Measurements from ENCODE around the gene ALX1.

Gene ALX1

DNA sequence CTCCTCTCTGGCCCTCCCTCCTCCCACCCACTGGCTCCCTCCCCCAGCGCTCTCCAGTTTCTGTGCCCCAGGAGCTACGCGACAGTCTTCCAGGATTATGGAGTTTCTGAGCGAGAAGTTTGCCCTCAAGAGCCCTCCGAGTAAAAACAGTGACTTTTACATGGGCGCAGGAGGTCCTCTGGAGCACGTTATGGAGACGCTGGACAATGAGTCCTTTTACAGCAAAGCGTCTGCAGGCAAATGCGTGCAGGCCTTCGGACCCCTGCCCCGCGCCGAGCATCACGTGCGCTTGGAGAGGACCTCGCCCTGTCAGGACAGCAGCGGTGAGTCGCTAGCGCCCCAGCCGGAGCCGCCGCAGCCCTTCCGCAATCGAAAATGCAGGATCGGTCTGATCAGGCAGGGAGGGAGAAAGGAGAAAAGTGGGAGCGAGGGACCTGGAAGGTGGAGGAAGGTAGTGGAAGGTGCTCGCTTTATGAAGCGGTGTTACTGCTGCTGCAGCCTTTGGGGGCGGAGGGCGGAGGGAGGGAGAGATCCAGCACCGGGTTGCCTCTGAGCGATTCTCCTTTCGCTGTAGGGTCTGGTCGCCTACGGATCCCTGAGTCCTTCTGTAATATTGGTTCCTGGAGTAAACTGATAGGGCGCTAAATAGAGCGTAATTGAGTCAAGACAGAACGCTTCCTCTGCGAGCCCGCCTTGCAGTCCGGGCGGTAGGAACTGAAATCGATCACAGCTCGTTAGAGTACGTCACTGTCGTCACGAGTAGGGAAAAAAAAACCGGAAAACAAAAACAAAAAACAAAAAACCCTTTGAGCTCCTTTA, at the start of gene ALX1:
Gene ALX1, plus strand, starts transcription at position 56 of the 819 bp plus-strand sequence. Its CDS starts 42 bp downstream, at position 98.
- H3K9me3 ChIP-seq (ENCODE audit: insufficient read depth, low read depth, low read length), result no peaks in the 10 kb centered on the region
- no peak within 1 kb of the TSS for H3K27ac ChIP-seq (ENCODE audit: low read length)
- H3K9ac ChIP-seq (ENCODE audit: low read depth, low read length), result peak within 1 kb of the TSS; percentile 75; the same call in 1 of the 2 replicates
- H3K27me3 ChIP-seq (ENCODE audit: insufficient read depth, low read length), result peaks cover 57% of the 10 kb centered on the region
- peak within 1 kb of the TSS; percentile 84 for H3K4me3 ChIP-seq (ENCODE audit: low read length)
- H3K4me1 ChIP-seq (ENCODE audit: insufficient read depth, low read length), result peaks cover 6% of the 10 kb centered on the region; the same call in 1 of the 2 replicates
- no peaks in the 10 kb centered on the region for H3K36me3 ChIP-seq (ENCODE audit: insufficient read depth, low read depth, low read length)

DNA sequence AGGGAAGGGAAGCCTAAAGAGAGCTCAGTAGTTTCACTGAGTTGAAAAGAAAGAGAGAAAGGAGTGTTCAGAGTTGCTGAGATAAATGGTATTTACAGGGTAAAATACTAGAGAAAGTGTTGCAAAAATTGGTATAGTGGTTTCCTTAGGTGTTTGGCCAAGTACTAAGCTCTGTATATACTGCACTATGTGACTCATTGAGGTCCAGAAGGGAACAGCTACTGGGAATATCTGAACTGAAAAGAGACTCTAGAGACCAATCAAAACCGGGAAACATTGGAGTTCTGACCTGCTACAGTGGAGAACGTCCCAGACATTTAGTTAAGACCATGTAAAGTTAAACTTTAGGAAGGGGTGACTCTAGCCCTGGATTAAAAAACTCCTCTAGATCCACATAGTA, 42.7 kb upstream of the ALX1 start:
- no peaks in the 10 kb centered on the region; the same call in 1 of the 2 replicates for H3K9me3 ChIP-seq (ENCODE audit: insufficient read depth, low read depth, low read length)
- H3K27me3 ChIP-seq (ENCODE audit: insufficient read depth, low read length), result no peaks in the 10 kb centered on the region
- no peaks in the 10 kb centered on the region for H3K36me3 ChIP-seq (ENCODE audit: insufficient read depth, low read depth, low read length)
- H3K4me3 ChIP-seq (ENCODE audit: low read length), result no peak overlapping the region
- H3K4me1 ChIP-seq (ENCODE audit: insufficient read depth, low read length), result no peaks in the 10 kb centered on the region
- no peak overlapping the region for H3K9ac ChIP-seq (ENCODE audit: low read depth, low read length)
- no peak overlapping the region for H3K27ac ChIP-seq (ENCODE audit: low read length)

DNA sequence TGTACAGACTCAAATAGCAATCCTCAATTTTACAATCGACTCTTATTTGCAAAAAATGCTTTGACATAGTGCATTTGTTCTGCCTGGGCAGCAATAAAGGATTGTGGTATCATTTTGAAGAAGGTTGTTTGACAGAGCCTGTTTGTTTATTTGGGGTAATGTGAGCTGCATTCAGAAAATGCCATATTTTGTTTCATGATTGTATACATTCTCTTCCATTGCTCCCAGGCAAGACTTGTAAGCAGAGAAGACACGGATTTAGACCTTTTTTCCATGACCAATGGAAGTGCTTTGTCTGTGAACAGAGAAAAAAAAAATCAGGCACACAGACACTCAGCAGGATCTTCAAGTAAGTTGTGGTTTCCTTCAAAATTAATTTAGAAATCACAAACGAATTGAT, 35.5 kb upstream of the ALX1 start:
- no peaks in the 10 kb centered on the region for H3K27me3 ChIP-seq (ENCODE audit: insufficient read depth, low read length)

DNA sequence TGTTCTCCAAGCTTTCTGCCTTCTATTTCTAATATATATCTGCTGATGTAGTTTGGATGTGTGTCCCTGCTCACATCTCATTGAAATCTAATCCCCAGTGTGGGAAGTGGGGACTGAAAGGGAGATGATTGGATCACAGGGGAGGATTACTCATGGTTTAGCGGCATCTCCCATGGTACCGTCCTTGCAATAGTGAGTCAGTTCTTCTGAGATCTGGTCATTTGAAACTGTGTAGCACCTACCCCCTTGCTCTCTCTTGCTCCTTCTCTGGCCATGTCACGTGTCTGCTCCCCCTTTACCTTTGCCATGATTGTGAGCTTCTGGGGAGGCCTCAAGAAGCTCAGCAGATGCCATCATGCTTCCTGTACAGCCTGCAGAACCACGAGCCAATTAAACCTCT, 26.2 kb upstream of the ALX1 start:
- no peaks in the 10 kb centered on the region for H3K36me3 ChIP-seq (ENCODE audit: insufficient read depth, low read depth, low read length)
- H3K27ac ChIP-seq (ENCODE audit: low read length), result no peak overlapping the region
- H3K4me1 ChIP-seq (ENCODE audit: insufficient read depth, low read length), result no peaks in the 10 kb centered on the region
- H3K9ac ChIP-seq (ENCODE audit: low read depth, low read length), result no peak overlapping the region
- no peaks in the 10 kb centered on the region for H3K9me3 ChIP-seq (ENCODE audit: insufficient read depth, low read depth, low read length)
- H3K4me3 ChIP-seq (ENCODE audit: low read length), result no peak overlapping the region
- H3K27me3 ChIP-seq (ENCODE audit: insufficient read depth, low read length), result no peaks in the 10 kb centered on the region

More for the DNA sequence above, 35.5 kb upstream of the ALX1 start:
- Histone ChIP-seq H3K36me3 (ENCODE audit: insufficient read depth, low read depth, low read length) (no peaks in the 10 kb centered on the region), H3K9me3 (ENCODE audit: insufficient read depth, low read depth, low read length) (no peaks in the 10 kb centered on the region), H3K9ac (ENCODE audit: low read depth, low read length) (no peak overlapping the region), H3K4me3 (ENCODE audit: low read length) (no peak overlapping the region), H3K4me1 (ENCODE audit: insufficient read depth, low read length) (no peaks in the 10 kb centered on the region), H3K27ac (ENCODE audit: low read length) (no peak overlapping the region)

DNA sequence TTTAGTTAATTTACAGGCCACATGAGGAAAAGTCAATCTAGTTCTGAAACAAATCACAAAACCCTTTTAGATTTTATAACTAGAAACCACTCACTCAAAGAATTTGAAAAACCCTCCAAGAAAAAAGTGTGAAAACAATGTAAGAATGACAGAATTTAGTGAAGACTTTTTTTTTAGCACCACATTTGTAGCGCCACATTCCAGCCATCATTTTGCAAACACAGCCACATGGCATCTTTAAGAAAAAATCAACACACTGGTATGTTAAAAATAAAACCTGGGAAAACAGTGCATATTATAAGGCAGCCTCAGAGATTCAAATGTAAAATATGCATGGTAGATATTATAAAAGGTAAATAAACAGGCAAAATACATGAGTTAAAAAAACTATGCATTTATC, 22.3 kb upstream of the ALX1 start:
- Histone ChIP-seq H3K9ac (ENCODE audit: low read depth, low read length) (no peak overlapping the region), H3K4me1 (ENCODE audit: insufficient read depth, low read length) (no peaks in the 10 kb centered on the region), H3K9me3 (ENCODE audit: insufficient read depth, low read depth, low read length) (no peaks in the 10 kb centered on the region), H3K36me3 (ENCODE audit: insufficient read depth, low read depth, low read length) (no peaks in the 10 kb centered on the region), H3K27me3 (ENCODE audit: insufficient read depth, low read length) (no peaks in the 10 kb centered on the region), H3K4me3 (ENCODE audit: low read length) (no peak overlapping the region), H3K27ac (ENCODE audit: low read length) (no peak overlapping the region)

DNA sequence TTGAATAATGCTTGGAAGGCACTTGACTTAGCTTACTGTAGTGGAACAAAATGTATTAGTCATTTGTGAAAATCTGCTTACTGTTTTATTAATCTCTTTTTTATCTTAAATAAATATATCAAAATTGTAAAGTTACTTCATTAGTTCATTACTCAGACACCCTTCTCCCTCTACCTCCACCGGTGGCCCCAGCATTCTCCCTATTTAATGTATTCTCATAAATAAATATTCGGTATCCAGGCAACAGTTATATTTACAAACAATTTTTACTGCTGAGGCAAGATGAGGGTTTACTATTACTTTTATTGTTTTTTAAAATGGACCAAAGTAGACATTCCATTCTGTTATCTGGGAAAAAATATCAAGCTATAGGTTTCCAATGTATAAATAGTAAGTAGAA, 19.6 kb upstream of the ALX1 start:
- no peaks in the 10 kb centered on the region for H3K9me3 ChIP-seq (ENCODE audit: insufficient read depth, low read depth, low read length)
- H3K4me1 ChIP-seq (ENCODE audit: insufficient read depth, low read length), result no peaks in the 10 kb centered on the region
- H3K27me3 ChIP-seq (ENCODE audit: insufficient read depth, low read length), result no peaks in the 10 kb centered on the region
- H3K4me3 ChIP-seq (ENCODE audit: low read length), result no peak overlapping the region
- no peak overlapping the region for H3K27ac ChIP-seq (ENCODE audit: low read length)
- H3K36me3 ChIP-seq (ENCODE audit: insufficient read depth, low read depth, low read length), result no peaks in the 10 kb centered on the region
- no peak overlapping the region for H3K9ac ChIP-seq (ENCODE audit: low read depth, low read length)

DNA sequence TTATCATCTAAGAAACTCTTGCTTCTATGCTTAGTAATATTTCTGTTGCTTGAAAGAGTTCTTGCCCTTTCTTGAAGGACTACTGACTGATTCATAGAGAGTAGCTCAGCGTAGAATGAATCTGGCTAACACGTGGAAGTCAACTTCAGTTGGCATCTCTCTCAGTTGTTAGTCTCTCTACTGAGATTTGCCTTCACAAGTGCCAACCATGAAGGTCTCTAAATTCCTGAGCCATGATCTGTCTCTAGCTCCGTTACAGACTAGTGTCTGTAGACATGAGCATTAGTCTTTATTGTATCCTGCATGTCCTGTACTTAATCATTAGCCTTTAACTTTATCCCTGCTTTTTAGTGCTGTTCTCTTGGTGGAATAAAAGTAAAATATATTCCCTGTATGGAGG, 19.1 kb upstream of the ALX1 start:
- H3K27ac ChIP-seq (ENCODE audit: low read length), result no peak overlapping the region
- H3K4me1 ChIP-seq (ENCODE audit: insufficient read depth, low read length), result no peaks in the 10 kb centered on the region
- H3K36me3 ChIP-seq (ENCODE audit: insufficient read depth, low read depth, low read length), result no peaks in the 10 kb centered on the region
- no peak overlapping the region for H3K9ac ChIP-seq (ENCODE audit: low read depth, low read length)
- no peaks in the 10 kb centered on the region for H3K9me3 ChIP-seq (ENCODE audit: insufficient read depth, low read depth, low read length)
- no peaks in the 10 kb centered on the region for H3K27me3 ChIP-seq (ENCODE audit: insufficient read depth, low read length)
- no peak overlapping the region for H3K4me3 ChIP-seq (ENCODE audit: low read length)

DNA sequence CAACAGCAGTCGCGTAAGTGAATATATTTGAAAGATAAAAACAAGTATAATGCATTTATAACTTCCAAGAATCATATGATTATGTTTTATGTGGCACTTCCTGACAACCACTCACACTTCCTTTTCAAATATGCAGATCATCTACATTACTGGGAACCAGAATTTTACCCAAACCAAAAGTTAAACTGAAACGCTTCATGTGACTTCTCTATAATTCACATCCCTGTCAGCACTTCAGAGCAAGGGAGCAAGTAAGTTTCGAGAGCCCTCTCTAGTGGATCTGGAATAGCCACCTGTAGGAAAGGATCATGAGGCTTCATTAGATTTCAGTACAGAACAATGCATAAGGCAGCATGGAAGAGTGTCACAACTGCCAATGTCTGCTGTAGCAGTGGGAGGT, 13.7 kb upstream of the ALX1 start:
- no peaks in the 10 kb centered on the region for H3K36me3 ChIP-seq (ENCODE audit: insufficient read depth, low read depth, low read length)
- no peaks in the 10 kb centered on the region for H3K4me1 ChIP-seq (ENCODE audit: insufficient read depth, low read length)
- no peak overlapping the region for H3K4me3 ChIP-seq (ENCODE audit: low read length)

DNA sequence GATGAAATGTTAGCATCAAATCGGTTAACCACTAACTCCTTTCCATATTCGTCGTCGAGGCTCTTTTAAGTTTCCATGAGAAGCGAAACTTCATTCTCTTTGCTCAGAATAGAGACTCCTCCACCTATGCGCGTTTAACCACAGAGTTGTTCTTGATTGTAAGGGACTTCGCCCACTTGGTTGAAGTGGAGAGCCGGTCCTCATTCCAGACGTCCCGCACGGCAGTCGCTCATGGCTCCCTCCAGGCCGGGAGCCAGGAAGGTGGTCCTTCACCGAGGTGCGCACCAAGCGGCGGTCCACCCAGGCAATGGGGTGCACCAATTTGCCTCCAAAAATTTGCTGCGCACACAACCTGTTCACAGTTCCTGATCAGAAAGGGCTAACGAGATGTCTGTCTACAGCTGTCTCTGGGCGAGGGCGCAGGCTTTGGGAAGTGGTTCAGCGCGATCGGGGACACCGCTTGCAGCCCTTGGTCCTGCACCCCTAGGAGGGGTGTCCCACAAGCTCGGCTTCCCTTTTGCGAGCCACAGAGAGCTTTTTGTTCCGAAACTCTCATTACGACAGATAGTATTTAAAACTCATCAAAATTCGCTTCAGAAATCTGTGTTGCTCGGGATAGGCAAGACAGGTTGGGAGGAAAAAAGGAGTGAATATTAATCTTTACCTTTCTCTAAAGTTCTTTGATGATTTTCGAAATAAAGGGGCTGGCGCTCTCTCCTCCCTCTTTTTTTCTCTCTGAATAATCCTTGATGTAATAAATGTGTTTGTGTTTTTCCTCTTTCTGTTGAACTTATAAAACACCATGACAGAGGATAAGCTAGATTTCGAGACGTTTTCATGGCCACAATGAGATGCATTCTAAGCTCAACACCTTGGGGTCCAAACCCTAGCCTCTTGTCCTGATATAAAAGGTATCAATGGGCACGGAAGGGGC, 6.4 kb upstream of the ALX1 start:
- Histone ChIP-seq H3K27ac (ENCODE audit: low read length) (no peak overlapping the region), H3K27me3 (ENCODE audit: insufficient read depth, low read length) (peaks cover 69% of the 10 kb centered on the region), H3K4me1 (ENCODE audit: insufficient read depth, low read length) (no peaks in the 10 kb centered on the region; the same call in 1 of the 2 replicates), H3K9ac (ENCODE audit: low read depth, low read length) (no peak overlapping the region), H3K36me3 (ENCODE audit: insufficient read depth, low read depth, low read length) (no peaks in the 10 kb centered on the region), H3K9me3 (ENCODE audit: insufficient read depth, low read depth, low read length) (no peaks in the 10 kb centered on the region), H3K4me3 (ENCODE audit: low read length) (peak overlapping the region; percentile 52; the same call in 1 of the 2 replicates)

More for the DNA sequence above, 13.7 kb upstream of the ALX1 start:
- Histone ChIP-seq H3K27ac (ENCODE audit: low read length) (no peak overlapping the region), H3K9ac (ENCODE audit: low read depth, low read length) (no peak overlapping the region), H3K9me3 (ENCODE audit: insufficient read depth, low read depth, low read length) (no peaks in the 10 kb centered on the region), H3K27me3 (ENCODE audit: insufficient read depth, low read length) (no peaks in the 10 kb centered on the region)

DNA sequence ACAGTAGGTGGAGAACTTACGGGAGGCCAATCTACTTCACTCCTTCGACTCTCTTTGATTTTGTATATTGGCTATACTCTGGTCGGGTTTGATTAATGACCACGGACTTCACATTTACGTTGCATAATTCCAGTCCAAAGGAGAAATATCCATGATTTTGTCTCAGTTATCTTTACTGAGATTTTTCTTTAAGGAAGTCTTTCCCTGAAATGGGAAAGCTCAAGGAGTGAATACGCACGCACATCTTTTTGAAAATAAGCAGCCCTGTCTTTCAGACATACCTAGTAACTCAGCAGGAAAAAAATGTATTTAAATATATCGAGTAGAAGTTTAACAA, 5.7 kb upstream of the ALX1 start:
- Histone ChIP-seq H3K4me1 (ENCODE audit: insufficient read depth, low read length) (no peaks in the 10 kb centered on the region; the same call in 1 of the 2 replicates), H3K4me3 (ENCODE audit: low read length) (no peak overlapping the region), H3K9ac (ENCODE audit: low read depth, low read length) (no peak overlapping the region), H3K27ac (ENCODE audit: low read length) (no peak overlapping the region), H3K36me3 (ENCODE audit: insufficient read depth, low read depth, low read length) (no peaks in the 10 kb centered on the region), H3K9me3 (ENCODE audit: insufficient read depth, low read depth, low read length) (no peaks in the 10 kb centered on the region), H3K27me3 (ENCODE audit: insufficient read depth, low read length) (peaks cover 76% of the 10 kb centered on the region)

DNA sequence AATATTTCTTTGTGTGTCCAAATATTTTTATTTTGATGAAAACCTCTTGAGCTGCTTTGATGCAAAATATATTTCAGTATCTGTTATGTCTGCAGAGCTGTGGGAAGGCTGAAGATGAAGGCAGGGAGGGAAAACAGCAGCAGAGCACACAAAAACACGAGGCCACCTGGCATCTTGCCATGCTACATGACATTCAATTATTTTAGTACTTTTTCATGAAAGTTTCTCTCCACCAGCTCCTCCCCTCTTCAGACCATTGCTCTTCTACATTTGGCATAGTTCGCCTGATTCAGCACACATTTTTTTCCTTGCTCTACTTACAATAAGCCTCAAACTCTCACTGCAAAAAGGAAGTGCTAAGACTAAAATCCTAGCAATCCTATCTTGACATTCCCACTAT, 4.6 kb upstream of the ALX1 start:
- no peak overlapping the region for H3K9ac ChIP-seq (ENCODE audit: low read depth, low read length)
- H3K4me3 ChIP-seq (ENCODE audit: low read length), result no peak overlapping the region
- H3K4me1 ChIP-seq (ENCODE audit: insufficient read depth, low read length), result no peaks in the 10 kb centered on the region; the same call in 1 of the 2 replicates
- H3K27me3 ChIP-seq (ENCODE audit: insufficient read depth, low read length), result peaks cover 81% of the 10 kb centered on the region
- H3K27ac ChIP-seq (ENCODE audit: low read length), result no peak overlapping the region
- no peaks in the 10 kb centered on the region for H3K9me3 ChIP-seq (ENCODE audit: insufficient read depth, low read depth, low read length)
- H3K36me3 ChIP-seq (ENCODE audit: insufficient read depth, low read depth, low read length), result no peaks in the 10 kb centered on the region

All from iPS-20b (cell line).